Activated gamma-delta T cell (primary cell): ENCODE results near the gene CITED1.
"Not testable (repeated sequence)": the region's sequence is repeated elsewhere in the genome, so short reads cannot be mapped to it uniquely, and the experiment has no call there.

Experiments
- DNase-seq: peaks from one replicate; lab custom pipeline; 2025; lab: John Stamatoyannopoulos, UW
- total RNA-seq, 2 donors: gene quantifications; one replicate each; lab custom pipeline; 2026; lab: John Stamatoyannopoulos, UW

CITED1 gene, protein sequence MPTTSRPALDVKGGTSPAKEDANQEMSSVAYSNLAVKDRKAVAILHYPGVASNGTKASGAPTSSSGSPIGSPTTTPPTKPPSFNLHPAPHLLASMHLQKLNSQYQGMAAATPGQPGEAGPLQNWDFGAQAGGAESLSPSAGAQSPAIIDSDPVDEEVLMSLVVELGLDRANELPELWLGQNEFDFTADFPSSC
- total RNA-seq, result 0 to 0.05 reads per million in 2 donors

DNA sequence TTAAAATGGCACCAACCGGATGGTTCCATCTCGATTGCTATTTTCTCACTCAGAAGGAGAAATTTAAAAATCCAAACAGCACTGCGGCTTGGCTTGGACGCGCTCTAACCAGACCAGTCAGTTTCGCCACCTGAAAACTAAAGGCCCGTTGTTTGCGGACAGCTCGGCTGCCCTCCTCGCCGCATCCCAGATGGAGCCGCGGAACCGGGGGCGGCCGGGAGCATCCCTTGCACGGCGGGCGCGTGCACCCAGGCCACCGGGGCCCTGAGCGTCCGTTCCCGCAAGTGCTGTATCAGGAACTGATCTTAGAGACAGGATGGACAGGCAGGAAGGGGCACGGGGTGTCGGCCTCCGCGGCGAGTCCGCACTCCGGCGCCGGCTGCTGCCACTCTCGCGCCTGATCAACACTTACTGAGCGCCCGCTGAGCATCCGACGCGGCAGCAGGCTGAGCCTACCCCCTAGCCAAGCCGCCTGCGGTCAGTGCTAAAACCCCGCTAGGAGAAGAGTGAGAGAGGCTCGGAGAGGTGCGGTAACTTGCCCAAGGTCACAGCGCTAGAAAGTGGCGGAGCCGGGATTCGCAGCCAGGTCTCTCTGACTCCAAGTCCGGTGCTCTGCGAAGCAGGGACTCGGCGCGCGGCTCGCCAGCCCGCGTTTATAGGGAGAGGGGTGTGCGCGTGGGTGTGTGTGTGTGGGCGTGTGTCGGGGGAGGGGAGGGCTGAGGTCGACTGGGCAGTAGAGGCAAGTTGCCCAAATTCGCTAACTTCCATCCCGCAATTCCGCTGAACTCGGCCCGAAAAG lies at the start of gene CITED1:
CITED1 (minus strand) TSS at position 629 of the 799 bp plus-strand sequence. CDS start 3,045 bp downstream, outside the sequence.
- peak; percentile 14 for DNase-seq

DNA sequence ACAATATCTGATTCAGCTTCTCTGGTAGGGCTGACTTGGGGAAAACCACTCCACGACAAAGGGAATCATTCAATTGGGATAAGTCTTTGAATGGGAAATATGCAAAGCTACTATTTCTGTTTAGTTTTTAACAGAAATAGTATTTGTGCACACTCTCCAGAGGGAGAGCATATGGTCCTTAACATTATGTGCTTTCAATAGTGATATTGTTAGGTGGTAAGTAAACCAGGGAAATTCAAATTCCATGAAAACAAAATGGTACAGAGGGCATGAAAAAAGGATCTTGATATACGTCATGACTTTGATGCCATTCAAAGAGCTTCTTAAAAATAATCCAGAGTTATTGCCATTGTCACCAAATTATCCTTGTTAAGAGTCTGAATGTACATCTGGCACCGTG lies 47.1 kb upstream of the CITED1 start:
- no peak for DNase-seq

DNA sequence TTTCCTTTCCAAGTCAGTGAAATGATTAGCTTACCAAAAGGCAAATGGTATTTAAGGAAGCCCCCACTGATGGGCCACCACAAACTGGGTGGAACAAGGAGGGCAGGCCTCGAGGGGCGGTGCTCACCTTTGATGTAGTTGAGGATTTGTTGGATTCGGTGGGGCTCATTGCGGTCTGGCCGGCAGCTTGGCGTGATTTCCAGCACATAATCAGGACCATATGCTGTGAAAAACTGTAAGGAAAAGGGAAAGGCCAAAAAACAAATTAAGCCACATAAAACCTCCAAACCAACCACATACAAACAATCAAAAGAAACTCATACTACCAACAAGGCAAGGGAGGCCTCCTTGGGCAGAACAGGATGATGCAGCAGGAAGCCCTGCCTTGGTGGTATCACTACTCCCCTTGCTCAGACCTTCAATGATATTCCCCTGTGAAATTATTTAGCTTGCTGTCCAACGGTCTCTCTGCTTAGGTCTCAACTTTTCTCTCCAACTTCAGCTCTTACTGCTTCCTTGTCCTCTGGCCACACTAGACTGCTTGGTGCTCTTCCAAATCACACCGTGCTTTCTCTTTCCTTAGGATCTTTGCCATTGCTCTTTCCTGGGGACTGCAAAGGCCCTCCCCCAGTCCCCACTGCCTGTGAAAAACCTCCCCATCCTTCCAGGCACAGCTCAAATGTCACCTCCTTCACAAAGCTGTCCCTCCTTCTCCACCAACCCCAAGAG lies 46.1 kb upstream of the CITED1 start:
- no peak for DNase-seq

DNA sequence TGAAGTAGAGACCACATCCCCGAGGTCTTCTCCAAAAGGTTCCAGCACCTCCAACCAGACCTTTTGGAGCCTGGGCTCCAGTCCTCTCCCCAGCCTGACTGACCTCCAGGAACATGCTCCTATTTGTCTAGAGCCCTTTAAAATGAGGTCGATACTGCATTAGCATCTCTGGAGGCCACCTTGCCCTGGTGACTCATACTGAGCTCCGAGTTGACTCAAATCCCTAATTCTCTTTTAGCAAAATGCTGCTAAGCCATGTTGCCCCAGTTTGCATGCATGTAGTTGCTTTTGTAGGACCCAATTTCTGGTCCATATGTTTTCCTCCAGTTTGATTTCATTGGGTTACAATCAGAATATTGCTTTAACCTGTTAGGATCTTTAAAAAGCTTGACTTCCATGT lies 43.5 kb upstream of the CITED1 start:
- no peak for DNase-seq

DNA sequence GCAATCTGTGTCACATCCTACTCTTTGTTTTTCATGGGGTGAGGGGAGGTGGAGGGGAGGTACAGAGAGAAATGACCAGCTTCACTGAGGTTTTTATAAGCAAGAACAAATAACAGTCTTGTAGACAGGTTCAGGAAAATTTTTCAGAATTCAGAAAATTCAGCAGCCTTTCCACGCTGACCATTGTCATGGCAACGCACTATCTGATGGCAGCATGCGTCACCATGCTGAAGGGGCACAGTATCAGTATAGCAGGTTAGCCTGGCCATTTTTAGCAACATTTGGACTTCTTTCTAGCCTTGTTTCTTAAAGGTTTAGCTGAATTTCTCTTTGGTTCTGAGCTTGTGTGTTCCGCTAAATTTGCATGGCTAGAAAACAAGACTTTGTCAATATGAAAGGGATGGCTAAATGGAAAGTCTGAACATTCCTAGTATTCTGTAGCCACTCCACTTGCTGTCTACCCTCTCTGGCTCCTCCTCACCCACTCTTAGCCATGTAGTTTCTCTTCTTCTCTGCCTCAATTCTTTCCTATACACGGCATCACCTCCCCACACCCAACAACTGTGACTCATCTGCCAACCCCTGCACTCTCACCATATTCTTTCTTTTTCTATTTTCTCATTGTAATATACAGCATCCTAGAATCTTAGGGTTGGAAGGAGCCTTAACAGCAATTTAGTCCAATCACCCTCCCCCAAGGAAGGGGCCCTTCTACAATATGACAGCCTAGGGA lies 42.7 kb upstream of the CITED1 start:
- no peak for DNase-seq

DNA sequence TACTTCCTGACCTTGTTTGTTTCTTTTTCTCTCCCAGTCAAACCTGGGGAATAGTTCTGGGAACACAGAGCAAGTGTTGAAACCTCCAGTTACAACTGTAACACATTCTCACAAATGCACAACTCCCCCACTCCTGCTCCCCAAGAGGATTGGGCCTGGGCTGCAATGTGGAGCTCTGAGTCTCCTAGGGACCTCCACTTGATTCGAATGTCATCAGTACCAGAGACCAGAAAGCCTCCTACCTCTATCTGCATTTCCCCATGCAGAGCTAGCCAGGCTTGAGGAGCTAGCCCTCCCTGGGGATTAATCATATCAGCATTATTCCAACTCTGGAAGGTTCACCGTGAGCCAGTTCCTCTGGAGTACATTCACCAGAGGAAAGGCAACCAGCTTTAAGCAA lies 41.7 kb upstream of the CITED1 start:
- DNase-seq, result no peak

DNA sequence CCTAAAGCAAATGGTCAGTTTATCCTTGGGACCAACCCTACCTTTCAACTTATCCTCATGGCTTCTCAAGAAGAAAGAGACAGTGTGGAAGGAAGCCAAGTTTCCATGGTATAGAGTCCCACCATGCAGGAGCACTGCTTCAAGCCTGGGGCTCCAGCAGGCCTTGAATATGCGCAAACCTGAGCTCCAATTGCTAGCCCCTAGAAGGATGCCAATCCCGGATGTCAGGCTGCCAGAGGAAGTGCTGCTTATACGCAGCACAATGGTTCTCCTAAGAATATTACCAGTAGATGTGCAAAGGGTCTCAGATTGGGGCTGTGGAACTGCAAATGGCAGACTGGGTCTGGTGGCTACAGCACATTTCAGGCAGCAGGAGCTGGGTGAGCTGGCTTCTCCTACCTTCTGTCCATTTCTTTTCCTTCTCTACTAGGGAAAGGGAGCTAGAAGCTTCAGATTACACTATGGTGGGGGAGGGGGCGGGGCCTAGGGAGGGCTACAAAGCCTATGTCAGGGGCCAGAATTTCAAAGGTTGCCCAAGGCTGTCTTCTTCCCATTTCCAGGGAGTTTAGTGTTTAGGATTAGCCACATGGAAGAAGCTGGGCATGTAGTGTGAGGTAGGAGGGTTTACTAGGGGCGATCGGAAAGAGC lies 40.7 kb upstream of the CITED1 start:
- DNase-seq, result no peak

DNA sequence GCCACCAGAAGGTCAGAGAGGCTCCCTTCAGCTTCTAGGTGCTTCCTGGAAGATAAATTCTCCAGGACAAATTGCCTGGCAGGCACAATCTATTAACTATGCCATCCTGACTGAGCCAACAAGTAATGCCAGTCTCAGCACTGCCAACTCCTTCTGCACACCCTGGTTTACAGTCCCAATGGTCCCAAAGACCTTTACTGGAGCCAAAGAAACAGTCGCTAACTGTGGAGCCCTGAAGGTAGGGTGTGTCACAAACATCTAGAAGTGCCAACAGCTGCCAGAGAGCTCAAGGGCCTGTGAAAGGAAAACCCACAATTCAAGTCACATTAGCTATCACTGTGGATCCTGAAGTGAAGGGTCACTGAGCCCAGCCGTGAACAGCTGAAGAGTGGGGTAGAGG lies 34.9 kb upstream of the CITED1 start:
- no peak for DNase-seq

DNA sequence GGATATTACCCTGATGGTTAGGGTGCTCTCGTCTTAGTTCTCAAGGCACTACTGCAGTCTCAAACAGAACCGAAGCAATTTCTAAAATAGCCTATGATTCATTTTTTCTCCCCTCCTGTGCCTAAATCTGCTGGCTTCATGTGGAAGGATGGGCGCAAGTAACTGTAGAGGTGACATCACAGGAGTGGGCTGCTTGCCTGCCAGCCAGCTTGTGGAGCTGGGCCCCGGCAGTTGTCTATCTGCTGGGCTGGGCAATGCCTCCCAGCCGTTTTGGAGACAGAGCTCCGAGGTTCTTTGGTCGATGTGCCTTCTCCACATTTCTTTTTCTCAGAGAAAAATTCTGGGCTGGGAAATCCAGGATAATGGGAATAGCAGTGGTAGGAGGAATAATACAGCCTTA lies 34.3 kb upstream of the CITED1 start:
- DNase-seq, result no peak

DNA sequence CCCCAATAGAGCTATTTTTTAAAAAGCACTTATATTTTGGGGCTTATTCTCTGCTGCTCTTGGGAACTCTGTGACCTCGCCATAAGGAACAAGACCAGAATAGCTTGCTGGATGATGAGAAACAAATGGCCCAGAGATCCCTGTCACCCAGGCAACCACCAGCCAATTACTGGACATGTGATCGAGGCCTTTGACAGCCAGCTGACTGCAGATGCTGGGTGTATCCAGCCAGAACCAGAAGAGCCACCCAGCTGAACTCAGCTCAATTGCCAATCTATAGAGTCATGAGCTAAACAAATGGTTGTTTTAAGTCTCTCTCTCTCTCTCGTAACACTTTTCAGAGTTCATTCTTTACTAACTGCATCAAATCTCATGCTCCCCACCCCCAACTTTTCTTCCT lies 24.4 kb upstream of the CITED1 start:
- no peak for DNase-seq

DNA sequence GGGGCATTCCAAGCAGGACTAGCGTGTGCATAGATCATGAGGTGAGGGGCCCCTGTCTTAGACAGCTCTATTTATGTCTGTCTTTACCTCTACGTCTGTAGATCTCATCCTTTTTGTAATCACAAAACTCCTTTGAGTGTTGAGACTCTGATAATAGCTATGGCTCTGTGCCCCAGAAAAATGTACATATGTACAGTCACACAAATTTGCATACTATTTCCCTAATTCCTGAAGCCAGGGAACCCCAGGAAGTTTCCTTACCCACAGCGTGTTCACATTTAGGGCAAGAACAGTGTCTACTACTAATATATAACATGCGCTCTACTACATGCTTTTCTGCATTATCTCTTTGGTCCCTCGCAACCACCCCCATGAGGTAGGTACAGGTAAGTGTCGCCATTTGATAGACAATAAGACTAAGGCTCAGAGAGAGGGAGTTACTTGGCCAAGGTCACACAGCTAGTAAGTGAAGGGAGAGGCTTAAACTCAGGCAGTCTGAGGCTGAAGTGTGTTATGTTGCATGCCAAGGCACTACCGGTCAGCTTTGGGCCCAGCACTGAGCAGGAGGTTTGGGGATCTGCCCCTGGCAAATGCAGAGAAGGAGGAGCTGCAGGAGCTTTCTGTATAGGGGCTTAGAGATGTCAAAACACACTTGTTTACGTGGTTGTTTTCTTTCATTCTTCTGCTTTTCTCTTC lies 21.0 kb upstream of the CITED1 start:
- DNase-seq, result no peak

DNA sequence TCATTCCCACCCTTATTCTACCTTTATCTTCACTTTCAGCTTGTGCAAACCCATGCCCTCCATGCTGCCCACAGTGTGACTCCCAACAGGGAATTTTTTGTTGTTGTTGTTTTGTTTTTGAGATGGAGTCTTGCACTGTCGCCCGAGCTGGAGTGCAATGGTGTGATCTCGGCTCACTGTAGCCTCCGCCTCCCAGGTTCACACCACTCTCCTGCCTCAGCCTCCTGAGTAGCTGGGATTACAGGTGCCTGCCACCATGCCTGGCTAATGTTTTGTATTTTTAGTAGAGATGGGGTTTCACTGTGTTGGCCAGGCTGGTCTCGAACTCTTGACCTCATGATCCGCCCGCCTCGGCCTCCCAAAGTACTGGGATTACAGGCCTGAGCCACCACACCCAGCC lies 13.9 kb upstream of the CITED1 start:
- not testable (repeated sequence) for DNase-seq

DNA sequence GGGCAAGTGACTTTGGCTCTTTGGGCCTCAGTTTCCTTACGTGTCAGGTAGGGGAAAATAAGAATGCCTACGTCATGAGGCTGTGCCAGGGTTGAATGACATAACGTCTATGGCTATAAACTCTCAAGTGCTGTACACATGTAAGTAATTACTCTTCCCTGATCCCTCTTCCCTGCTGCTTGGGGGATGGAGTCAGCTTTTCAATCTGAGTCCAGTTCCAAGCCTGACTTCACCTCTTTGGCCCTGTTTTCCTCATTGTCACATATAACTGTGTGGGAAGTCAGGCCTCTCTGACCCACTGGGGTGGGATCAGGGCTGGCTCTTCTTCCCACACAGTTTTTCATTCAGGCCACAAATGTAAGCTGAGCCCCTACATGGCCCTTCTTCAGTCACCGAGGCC lies 11.4 kb upstream of the CITED1 start:
- DNase-seq, result no peak

DNA sequence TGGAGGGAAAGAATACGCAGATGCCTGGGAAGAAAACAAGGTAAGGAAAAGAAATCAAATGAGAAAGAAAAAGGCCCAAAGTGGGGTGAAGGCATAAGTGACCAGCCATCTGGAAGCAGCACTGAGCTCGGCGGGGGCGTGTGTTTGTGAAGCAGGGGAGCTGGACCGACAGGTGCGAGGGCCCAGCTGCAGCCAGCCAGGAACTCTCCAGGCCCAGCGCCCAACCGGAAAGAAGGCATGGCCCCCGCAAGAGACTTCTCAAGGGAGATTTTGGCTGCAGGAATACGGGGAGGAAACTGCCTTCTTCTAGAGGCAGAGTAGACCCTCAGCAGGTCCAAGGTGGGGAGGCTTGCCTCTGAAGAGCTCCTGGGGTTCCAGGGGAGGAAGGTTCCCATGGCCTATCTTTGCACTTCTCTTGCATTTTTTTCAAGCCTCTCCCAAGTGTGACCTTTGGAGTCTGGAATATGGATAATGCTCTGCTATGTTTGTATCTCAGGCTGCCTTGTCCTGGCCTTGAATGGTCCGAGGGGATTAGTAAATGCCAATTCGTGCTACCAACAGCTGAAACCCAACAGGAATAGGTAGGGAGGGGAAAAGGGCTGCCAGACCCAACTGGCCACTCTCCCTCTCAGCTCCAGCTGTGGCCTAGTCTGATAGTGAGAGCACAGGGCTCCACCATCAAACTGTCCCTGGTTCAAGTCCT lies 10.8 kb upstream of the CITED1 start:
- DNase-seq, result no peak

DNA sequence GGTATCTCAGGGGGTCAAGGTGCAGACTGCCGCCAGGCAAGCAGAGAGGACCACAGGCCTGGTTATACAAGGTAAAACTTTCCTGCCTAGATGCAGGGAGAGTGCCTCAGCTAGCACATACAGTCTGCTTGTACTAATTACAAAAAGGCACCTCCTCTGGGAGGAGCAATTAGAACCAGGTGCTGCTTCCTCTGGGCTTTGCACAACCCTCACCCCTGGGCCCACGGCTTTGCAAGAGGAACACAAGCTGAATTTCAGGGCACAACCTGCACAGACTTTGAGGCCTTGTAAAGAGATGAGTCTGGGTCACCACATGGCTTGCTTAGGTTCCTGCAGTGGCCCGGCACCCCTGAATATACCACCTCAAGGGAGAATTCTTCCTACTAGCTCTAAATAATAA lies 9.2 kb upstream of the CITED1 start:
- no peak for DNase-seq

DNA sequence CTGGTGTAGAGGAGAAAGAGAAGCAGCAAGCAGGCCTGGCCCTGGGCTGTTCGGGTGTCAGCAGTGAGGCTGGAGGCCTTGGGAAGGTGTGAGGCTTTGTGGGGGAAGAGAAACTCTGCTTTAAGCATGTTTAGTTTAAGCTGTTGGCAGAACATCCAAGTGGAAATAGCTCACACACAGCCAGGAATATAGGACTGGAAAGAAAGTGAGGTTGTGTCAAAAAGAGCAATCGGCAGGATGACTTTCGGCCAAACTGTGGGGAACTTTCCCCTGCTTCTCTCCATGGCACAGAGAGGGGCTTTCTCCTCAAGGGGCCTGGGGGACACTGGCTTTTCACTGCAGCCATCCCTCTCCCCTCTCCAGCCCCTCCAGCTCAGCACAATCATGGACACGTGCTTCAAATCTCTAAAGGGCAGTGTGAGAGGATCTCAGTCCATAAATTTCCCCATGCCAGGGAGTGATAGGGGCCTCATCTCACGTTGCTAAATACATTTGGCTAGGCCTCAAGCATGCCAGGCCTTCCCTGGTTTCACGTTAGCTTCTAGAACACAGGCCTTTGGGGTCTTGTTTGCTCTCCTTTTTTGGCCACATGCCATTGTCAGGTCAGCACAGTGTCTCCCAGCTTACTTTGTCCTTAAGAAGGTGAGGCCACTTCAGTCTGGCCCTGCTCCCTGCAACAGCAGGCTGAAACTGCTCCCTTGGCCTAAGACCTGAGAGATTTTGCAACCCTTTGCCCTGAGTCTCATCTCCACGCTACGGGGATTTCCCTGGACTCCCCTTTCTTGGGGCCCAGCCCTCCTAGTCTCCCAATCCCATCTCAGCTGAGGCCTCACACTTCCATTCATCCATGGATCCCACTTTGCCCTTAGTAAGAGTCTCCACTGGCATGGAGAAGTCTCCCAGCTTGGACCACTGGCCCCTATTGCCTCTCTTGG lies 8.3 kb upstream of the CITED1 start:
- no peak for DNase-seq

DNA sequence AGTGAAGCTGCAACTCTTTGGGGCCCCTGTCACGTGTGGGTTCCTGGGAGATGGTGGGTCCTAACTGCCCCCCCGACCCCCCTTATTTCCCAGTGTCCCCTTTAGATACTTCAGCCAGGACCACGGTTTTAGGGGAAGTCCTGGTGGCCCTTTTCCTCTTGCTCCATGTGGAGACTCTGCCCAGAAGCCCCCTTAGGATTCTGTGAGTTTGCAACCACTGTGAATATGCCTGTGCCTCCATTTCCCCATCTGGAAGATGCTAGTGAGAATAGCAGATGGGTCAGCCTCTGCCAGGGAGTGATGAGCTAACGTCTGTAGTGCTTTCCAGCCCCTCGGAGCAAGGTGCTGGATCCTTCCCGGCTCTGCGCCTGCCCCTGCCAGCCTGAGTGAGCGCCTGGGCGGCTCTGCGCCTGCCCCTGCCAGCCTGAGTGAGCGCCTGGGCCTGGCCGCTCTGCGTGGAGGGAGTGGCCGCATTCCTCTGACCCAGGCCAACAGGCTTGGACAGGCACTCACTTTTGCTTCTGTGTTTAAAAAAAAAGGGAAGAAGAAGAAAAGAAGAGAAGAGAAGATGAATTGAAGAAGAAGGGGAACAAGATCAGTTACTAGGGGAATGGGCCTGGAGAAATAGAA lies 6.7 kb upstream of the CITED1 start:
- no peak for DNase-seq

DNA sequence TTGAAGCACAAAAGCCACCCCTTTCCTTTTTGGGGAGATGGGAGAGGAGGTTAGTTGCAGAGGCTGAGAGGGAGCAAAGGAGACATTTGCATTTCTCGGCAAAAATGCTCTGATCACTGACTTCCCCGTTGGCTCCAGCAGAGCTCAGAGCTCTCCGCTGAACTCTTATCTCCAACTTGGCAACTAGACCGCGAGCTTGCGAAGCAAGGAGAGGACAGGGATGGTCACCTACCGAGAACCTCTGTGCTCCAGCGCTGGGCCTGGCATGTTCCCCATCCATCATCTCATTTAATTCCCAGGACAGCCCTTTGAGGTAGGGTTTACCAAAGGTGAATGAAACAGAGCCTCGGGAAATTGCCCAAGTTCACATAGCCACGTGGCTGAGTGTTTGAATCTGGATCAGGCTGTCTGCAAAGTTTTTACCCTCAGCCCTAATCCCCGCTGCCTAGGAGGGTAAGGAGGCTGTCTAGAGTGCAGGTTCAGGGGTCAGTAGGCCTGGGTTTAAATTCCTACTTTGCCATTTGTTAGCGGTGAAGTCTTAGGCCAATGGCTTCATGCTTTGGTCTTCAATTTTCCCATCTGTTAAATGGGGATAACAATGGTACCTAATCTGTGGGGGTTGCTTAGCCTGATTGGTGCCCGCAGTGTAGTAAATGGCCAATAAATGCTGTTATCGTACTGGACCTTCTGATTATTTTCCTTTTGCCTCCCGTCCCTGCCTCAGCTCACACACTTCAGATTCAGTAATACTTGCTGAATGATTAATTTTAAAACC lies 3.8 kb upstream of the CITED1 start:
- DNase-seq, result no peak
